Stimulated activated CD4-positive, alpha-beta T cell treated with anti-CD3 and anti-CD28 coated beads, Interleukin-4, amount 100 ng/mL, for 1 hour (primary cell): ENCODE results near the gene ADM.

Experiments used
- DNase-seq: peaks from one replicate; pipeline ENCODE4 v3.0.0-alpha.2; 2020

Gene ADM

DNA sequence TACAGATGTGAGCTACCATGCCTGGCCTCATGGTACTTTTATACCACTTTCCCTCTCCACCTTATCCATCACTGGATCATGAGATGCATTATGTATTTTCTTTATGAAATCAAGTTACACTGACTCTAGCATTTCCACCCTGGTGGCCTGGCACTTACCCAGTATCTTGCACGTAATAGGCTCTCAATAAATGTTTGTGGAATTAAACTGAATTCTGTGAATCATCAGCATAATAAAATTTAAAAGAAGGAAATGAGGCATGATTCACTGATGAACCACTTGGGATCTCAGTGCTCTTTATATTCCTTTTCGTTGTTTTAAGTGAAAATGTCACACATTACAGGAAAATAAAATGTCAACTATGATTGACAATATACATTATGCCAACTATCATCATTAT lies 25.1 kb downstream of the ADM start:
- no peak for DNase-seq

- no peak for DNase-seq
These were observed 26.8 kb downstream of the ADM start for GRCh38 chr11:10331548-10332289.

- DNase-seq, result no peak
These were observed 28.6 kb downstream of the ADM start for GRCh38 chr11:10333490-10333889.

GRCh38 chr11:10338287-10338686 lies 33.4 kb downstream of the ADM start:
- DNase-seq, result no peak

- no peak for DNase-seq
These were observed 43.9 kb downstream of the ADM start for GRCh38 chr11:10348650-10349280.

GRCh38 chr11:10349281-10349665 lies 44.4 kb downstream of the ADM start:
- DNase-seq, result no peak

DNA sequence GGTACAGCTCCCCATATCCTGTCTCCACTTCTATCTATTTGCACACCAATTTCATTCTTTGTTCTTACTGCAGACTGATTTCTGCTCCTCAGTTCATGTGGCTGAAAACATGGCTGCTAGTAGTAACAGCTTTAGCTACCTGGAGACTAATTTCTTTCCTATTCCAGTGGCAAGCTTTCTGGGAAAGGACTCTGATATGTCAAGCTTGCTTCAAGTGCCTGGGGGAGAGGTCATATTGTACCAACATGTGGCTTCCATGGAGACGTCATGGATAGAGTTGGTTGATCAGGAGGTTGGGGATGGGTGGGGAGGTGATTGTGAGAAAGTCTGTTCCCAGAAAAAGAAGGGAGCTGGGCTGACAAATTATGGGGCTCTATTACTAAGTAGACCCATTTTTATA lies 44.9 kb downstream of the ADM start:
- no peak for DNase-seq

DNA sequence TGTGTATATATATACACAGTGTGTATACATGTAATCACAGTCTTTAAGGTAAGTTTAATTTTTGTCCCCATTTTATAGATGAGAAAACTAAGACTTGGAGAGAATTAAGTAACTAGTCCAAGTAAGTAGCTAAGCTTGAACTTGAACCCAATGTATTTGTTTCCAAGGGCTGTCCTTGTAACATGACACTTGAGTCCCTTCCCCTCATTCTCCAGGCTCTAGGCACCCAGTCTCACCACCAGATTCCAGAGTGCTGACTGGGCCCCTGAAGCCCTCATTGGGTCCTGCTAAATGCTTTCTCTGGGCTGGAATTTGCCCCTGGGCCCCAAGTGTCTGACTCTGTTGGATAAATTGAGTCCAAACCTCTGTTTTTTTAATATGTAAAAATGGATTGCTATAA lies 45.5 kb downstream of the ADM start:
- DNase-seq, result no peak

DNA sequence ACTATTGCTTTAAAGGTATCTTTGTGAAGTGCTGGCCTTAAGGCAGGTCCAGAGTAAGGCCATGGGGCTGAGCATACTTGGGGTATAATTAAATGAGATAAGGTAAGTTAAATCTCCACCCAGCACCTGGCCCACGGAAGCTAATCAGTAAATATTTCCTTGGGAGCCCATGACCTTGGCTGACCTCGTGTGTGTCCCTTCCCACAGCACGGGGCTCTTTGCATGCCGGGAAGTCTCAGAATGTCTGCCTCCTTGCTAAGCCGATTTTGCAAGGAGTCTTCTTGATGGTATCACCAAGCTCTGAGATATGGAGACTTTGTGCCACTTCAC lies 46.5 kb downstream of the ADM start:
- no peak for DNase-seq

GRCh38 chr11:10351765-10352641 lies 47.1 kb downstream of the ADM start:
- DNase-seq, result no peak

DNA sequence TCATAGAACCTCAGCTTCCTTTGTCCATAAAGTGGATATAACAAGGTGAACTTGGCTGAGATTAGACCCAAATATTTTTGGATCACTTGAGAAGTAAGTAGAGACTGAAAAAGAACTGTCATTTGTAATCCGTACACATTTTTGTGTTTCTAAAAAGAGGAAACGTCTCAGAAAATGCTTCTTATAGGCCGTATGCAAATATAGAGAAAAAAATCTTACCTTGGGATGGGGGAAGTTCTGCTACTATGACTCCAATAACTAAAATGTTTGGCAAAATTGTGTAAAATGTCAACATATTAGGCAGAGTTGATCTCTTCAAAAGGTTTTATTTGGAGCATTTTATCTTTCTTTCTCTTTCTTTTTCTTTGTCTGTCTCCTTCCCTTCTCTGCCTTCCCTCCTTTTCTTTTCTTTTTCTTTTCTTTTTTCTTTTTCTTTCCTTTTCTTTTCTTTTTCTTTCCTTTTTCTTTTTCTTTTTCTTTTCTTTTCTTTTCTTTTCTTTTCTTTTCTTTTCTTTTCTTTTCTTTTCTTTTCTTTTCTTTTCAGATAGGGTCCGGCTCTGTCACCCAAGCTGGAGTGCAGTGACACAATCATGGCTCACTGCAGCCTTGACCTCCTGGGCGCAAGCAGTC lies 48.2 kb downstream of the ADM start:
- DNase-seq, result no peak

DNA sequence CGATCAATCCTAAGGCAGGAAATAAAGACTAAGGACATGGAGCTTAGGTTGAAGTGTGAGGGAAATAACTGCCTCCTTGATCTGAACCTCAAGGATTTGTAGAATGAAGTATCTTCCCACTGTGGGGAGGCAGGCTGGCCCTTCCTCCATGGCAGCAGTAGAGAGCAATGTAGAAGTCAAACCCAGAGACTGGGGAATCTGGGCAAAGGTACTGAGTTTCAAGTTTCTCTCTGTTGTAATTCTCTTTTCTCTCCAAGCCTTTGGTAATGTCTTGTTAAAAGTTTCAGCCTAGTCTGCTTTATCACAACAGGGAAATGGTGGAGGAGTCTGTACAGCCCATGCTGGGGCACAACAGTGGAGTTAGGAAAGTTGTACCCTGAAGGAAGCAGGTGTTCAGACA lies 49.5 kb downstream of the ADM start:
- DNase-seq, result no peak

DNA sequence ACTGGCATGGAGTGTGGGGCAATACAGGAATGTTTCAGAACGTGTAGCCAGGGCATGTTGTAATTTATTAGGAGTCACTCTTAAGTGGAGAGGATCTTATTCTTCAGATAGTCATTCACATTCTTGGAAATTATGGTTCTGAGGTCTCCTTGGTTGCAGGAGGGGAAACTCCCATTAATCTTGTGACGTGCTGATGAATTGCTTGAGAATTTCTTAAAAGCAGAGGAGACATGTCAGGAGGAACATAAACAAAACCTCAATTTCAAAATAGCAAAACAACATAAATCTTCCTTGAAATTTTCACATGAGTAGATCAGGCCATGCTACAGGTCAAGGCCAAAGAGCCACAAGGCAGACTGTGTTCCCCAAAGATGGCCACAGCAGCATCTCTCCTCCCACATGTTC lies 50.4 kb downstream of the ADM start:
- no peak for DNase-seq

DNA sequence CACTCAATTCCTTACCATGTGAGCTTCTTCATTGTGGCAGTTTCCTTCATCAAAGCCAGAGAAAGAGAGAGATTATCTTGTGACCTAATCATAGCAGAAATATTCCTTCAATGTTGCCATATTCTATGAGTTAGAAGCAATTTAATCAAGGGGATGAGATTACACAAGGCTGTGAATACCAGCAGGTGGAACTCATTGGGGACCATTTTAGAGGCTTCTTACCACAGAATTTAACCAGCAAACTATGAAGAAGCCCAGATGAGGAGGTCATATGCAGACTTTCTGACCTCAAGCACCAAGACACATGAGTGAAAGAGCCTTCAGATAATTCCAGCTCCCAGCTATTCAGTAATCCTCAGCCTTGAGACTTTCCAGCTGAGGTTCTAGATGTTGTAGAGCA lies 51.3 kb downstream of the ADM start:
- no peak for DNase-seq
